Measurements from ENCODE around the gene MBOAT7.

DNA sequence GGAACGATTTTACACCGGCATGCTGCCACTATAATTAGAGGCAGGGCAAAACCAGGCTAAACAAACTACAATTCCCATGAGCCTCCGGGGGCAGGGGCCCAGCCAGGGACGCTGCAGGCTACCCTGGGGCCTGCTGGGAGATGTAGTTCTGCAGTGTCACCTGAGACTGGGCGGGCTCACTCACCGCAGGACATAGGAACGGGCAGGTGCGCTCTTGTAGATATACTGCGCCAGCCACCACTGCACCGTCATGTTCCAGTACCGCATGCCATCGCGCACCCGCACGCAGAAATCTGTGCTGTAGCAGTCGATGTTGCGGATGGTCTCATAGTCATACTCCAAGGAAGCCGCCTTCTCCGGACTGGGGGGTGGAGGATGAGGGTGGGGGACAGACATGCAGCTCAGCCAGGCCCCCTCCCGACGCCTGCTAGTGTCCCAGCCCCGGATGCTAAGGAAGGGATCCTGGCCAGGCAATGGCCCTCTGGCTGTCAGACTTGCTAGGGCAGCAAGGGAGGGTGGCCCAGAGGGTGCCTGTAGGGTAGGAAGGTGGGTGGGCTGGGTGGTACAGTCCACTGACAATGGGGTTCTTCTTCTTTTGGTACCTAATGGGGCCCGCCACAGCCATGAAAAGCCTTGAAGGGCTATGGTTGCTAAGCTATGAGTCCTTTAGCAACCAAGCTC lies 10.7 kb downstream of the MBOAT7 start:
- TF ChIP-seq, protein P1, sequence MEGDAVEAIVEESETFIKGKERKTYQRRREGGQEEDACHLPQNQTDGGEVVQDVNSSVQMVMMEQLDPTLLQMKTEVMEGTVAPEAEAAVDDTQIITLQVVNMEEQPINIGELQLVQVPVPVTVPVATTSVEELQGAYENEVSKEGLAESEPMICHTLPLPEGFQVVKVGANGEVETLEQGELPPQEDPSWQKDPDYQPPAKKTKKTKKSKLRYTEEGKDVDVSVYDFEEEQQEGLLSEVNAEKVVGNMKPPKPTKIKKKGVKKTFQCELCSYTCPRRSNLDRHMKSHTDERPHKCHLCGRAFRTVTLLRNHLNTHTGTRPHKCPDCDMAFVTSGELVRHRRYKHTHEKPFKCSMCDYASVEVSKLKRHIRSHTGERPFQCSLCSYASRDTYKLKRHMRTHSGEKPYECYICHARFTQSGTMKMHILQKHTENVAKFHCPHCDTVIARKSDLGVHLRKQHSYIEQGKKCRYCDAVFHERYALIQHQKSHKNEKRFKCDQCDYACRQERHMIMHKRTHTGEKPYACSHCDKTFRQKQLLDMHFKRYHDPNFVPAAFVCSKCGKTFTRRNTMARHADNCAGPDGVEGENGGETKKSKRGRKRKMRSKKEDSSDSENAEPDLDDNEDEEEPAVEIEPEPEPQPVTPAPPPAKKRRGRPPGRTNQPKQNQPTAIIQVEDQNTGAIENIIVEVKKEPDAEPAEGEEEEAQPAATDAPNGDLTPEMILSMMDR (IDR thresholded peaks at IDR 0.05), result no peak
- TF ChIP-seq POLR2A (IDR thresholded peaks at IDR 0.05), result no peak

All from Peyer's patch (tissue), 4 donors.